Activated CD4-positive, alpha-beta T cell treated with anti-CD3 and anti-CD28 coated beads, Interleukin-2, amount 50 U/mL, for 1 hour (primary cell): Measurements from ENCODE around the gene CTDSP2.
"Not testable (repeated sequence)": the region's sequence is repeated elsewhere in the genome, so short reads cannot be mapped to it uniquely, and the experiment has no call there.

ENCODE experiments used
- DNase-seq: peaks from one replicate; pipeline ENCODE4 v3.0.0-alpha.2; 2020

CTDSP2 gene

DNA sequence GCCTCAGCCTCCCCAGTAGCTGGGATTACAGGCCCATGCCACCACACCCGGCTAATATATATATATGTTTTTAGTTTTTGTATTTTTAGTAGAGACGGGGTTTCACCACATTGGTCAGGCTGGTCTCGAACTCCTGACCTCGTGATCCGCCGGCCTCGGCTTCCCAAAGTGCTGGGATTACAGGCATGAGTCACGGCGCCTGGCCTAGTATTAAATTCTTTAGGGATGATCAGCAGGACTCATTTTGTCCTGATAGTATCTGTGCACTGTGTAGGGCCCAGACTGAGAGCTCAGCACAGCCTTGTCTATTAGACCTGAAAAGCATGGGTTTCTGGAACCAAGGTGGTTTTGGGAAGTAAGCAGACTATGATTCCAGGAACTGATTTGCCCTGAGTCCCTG lies 34.5 kb upstream of the CTDSP2 start:
- not testable (repeated sequence) for DNase-seq

GRCh38 chr12:57877876-57878275 lies 31.3 kb upstream of the CTDSP2 start:
- DNase-seq, result no peak

- no peak for DNase-seq
Observed at GRCh38 chr12:57875753-57876547, 29.4 kb upstream of the CTDSP2 start.

- no peak for DNase-seq
Observed at GRCh38 chr12:57874166-57875108, 27.9 kb upstream of the CTDSP2 start.

GRCh38 chr12:57872362-57872761 lies 25.8 kb upstream of the CTDSP2 start:
- DNase-seq, result no peak

GRCh38 chr12:57869927-57870318 lies 23.4 kb upstream of the CTDSP2 start:
- DNase-seq, result no peak

- no peak for DNase-seq
Observed at GRCh38 chr12:57869298-57869926, 22.9 kb upstream of the CTDSP2 start.

- DNase-seq, result no peak
Observed at GRCh38 chr12:57868851-57869268, 22.3 kb upstream of the CTDSP2 start.

DNA sequence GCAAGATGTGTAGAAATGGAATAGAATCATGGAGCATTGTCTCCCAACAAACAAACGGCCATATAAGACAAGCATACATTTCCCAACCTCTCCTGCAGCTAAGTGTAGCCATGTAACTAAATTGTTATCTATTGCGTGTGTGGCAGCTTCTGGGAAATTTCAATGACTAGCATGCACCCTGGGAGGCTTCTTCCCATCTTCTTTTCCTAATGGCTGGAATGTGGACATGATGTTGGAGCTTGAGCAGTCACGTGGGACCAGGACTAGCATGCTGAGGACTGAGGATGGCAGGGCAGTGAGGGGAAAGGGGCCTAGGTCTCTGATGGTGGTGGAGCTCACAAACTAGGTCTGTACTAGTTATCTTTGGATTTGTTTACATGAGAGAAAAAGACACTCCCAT lies 21.7 kb upstream of the CTDSP2 start:
- no peak for DNase-seq

- no peak for DNase-seq
Observed at GRCh38 chr12:57866308-57867019, 19.9 kb upstream of the CTDSP2 start.

- peak; percentile 48 for DNase-seq
Observed at GRCh38 chr12:57865084-57865751, 18.7 kb upstream of the CTDSP2 start.

- no peak for DNase-seq
Observed at GRCh38 chr12:57864442-57865083, 18.0 kb upstream of the CTDSP2 start.

- no peak for DNase-seq
Observed at GRCh38 chr12:57863676-57864075, 17.1 kb upstream of the CTDSP2 start.

GRCh38 chr12:57861967-57862366 lies 15.4 kb upstream of the CTDSP2 start:
- no peak for DNase-seq

DNA sequence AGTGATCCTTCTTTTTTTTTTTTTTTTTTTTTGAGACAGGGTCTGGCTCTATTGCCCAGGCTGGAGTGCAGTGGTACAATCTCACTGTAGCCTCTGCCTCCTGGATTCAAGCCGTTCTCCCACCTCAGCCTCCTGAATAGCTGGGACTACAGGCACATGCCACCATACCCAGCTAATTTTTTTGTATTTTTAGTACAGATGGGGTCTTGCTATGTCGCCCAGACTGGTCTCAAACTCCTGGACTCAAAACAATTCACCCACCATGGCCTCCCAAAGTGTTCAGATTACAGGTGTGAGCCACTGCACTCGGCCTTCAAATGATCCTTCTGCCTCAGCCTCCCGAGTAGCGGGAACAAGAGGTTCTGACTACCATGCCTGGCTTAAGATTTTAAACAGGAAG lies 14.4 kb upstream of the CTDSP2 start:
- not testable (repeated sequence) for DNase-seq

GRCh38 chr12:57859121-57859520 lies 12.6 kb upstream of the CTDSP2 start:
- DNase-seq, result no peak

DNA sequence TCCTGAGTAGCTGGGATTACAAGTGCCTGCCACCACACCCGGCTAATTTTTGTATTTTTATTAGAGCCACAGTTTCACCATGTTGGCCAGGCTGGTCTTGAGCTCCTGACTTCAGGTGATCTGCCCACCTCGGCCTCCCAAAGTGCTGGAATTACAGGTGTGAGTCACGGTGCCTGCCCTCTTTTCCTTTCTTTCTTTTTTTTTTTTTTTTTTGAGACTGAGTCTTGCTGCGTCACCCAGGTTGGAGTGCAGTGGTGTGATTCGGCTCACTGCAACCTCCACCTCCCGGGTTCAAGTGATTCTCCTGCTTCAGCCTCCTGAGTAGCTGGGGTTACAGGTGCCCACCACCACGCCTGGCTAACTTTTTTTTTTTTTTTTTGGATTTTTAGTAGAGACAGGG lies 11.6 kb upstream of the CTDSP2 start:
- DNase-seq, result not testable (repeated sequence)

- no peak for DNase-seq
Observed at GRCh38 chr12:57854965-57855364, 8.4 kb upstream of the CTDSP2 start.

DNA sequence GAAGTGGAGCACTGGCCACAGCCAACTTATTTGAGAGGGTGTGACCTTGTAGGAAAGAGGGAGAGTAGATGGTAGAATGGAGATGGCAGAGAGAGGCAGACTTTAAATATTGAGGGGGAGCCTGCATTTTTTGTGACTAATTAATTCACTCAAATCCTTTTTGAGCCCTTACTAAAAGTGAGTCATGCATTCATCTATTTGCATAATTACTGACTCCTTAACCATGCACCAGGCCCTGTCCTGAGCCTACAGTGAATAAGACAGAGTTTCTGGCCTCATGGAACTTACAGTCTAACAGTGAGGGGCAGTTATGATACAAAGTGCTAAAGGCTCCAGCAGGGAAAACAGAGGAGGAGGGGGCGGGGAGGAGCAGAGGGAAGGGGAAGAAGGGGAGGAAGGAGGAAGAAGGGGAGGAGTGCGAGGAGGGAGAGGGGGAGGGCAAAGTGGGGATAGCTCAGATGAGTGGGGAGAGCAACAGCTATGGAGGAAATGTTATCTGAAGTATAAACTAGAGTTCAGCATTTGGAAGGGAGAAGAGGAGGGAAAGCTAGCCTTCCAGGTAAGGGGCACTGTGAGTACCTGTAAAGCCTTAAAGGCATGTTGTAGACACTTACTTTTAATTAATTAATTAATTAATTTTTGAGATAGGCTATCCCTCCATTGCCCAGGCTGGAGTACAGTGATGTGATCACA lies 7.5 kb upstream of the CTDSP2 start:
- DNase-seq, result no peak

DNA sequence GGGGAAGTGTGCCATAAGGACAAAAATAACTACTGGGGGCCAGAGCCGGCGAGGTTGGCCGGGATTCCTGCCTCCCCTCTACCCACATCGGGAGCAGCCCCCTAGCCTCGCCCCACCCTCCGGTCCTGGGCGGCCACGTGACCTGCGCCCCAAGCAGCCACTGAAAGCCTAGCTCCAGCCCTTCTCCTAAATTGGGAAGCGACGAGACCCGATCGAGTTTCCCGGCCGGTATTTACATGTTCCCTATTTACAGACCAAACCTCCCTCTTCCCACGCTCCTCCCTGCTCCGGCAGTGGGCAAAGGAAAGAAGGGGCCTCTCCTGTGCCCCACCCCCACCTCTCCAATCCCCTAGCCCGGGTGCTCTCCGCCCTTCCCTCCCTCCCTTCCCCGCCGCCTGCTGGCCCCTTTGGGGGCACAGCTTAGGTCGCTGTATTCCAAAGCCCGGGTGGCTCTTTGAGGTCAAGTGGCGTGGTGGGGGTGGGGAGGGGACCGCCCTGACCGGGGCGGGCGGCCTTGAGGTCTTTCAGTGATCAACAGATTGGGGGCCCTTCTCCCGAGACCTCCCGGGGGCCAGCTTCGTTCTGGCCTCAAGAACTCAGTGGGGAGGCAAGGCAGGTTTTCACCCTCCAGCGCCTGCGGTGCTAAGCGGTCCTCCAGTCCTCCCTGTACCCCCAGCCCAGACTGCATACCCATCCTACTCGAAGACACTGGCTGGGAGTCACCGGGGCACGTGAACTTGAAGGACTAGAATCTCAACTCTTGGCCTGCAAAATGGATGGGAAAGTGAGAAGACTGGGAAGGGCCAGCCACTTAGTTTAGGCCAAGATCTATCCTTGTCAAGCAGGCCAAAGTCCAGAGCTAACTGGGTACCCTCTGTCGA lies 6.3 kb upstream of the CTDSP2 start:
- DNase-seq, result no peak
